DOHH2 (cell line): ENCODE data around the gene LMX1A.
A peak's percentile ranks its signal among the peaks of the same experiment; 100 is the strongest.

ENCODE experiments used
- H3F3A ChIP-seq: fragments of 200-600 bp; sonication (generic), shearing (Covaris generic); 2 replicates; pipeline ENCODE4 v1.6.0; 2016; ENCODE audit warnings: antibody characterized with exemption, mild to moderate bottlenecking; ENCODE audit not compliant: control insufficient read depth, insufficient read depth
- H3K27ac ChIP-seq: fragments of 200-600 bp; sonication (generic); 2 replicates; pipeline ENCODE4 v1.5.1; 2014; ENCODE audit warnings: low read depth, mild to moderate bottlenecking, low read length, moderate library complexity
- H3K27me3 ChIP-seq: fragments of 200-600 bp; sonication (generic); 2 replicates; pipeline ENCODE4 v1.6.1; 2014; ENCODE audit warnings: mild to moderate bottlenecking, low read length, mixed read lengths; ENCODE audit not compliant: control insufficient read depth
- H3K36me3 ChIP-seq: fragments of 200-600 bp; sonication (generic); 2 replicates; pipeline ENCODE4 v1.6.1; 2014; ENCODE audit warnings: mild to moderate bottlenecking, low read length, moderate library complexity, mixed read lengths; ENCODE audit not compliant: control insufficient read depth
- H3K4me1 ChIP-seq: fragments of 200-600 bp; sonication (generic); 2 replicates; pipeline ENCODE4 v1.6.1; 2014; ENCODE audit warnings: mild to moderate bottlenecking, low read length, mixed read lengths; ENCODE audit not compliant: control insufficient read depth
- H3K4me2 ChIP-seq: fragments of 200-600 bp; sonication (generic); 2 replicates; pipeline ENCODE4 v1.6.0; 2014; ENCODE audit warnings: mild to moderate bottlenecking, low read length, moderate library complexity
- H3K4me3 ChIP-seq: fragments of 200-600 bp; sonication (generic); 2 replicates; pipeline ENCODE4 v1.5.1; 2014; ENCODE audit warnings: mild to moderate bottlenecking, low read length, mixed read lengths
- H3K79me2 ChIP-seq: fragments of 200-600 bp; sonication (generic); 2 replicates; pipeline ENCODE4 v1.6.1; 2014; ENCODE audit warnings: mild to moderate bottlenecking, low read length, mixed read lengths; ENCODE audit not compliant: control insufficient read depth
- H3K9me2 ChIP-seq: fragments of 200-600 bp; sonication (generic); replicated peaks from 2 replicates; pipeline ENCODE4 v1.6.1; 2014; ENCODE audit warnings: mild to moderate bottlenecking, low read length, mixed read lengths; ENCODE audit not compliant: control insufficient read depth
- H3K9me3 ChIP-seq: fragments of 200-600 bp; sonication (generic); 2 replicates; pipeline ENCODE4 v1.6.1; 2014; ENCODE audit warnings: antibody characterized with exemption, low read length, mixed read lengths; ENCODE audit not compliant: control insufficient read depth, insufficient read depth
- H4K20me1 ChIP-seq: fragments of 200-600 bp; sonication (generic); 2 replicates; pipeline ENCODE4 v1.6.0; 2014; ENCODE audit warnings: low read depth, mild to moderate bottlenecking, antibody characterized with exemption, low read length, moderate library complexity; ENCODE audit not compliant: control insufficient read depth, insufficient read depth
- EZH2phosphoT487 ChIP-seq: fragments of 200-600 bp; sonication (generic); IDR thresholded peaks from 2 replicates; pipeline ENCODE4 v1.6.1; 2017; ENCODE audit warnings: borderline replicate concordance, mild to moderate bottlenecking, antibody characterized with exemption, low read length, moderate library complexity, mixed read lengths
- TF ChIP-seq, protein P1 (sequence below): fragments of 200-600 bp; sonication (generic); IDR thresholded peaks from one replicate; pipeline ENCODE4 v1.5.1; 2014; ENCODE audit warnings: antibody characterized with exemption, mild to moderate bottlenecking, low read depth, low read length; ENCODE audit not compliant: poor library complexity, severe bottlenecking

Gene LMX1A

GRCh38 chr1:165259706-165260428 lies 96.6 kb downstream of the LMX1A start:
- H3F3A ChIP-seq = no peaks in the 10 kb centered on the region
- TF ChIP-seq, protein P1, sequence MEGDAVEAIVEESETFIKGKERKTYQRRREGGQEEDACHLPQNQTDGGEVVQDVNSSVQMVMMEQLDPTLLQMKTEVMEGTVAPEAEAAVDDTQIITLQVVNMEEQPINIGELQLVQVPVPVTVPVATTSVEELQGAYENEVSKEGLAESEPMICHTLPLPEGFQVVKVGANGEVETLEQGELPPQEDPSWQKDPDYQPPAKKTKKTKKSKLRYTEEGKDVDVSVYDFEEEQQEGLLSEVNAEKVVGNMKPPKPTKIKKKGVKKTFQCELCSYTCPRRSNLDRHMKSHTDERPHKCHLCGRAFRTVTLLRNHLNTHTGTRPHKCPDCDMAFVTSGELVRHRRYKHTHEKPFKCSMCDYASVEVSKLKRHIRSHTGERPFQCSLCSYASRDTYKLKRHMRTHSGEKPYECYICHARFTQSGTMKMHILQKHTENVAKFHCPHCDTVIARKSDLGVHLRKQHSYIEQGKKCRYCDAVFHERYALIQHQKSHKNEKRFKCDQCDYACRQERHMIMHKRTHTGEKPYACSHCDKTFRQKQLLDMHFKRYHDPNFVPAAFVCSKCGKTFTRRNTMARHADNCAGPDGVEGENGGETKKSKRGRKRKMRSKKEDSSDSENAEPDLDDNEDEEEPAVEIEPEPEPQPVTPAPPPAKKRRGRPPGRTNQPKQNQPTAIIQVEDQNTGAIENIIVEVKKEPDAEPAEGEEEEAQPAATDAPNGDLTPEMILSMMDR = no peak
- no peak for TF ChIP-seq EZH2phosphoT487
- H3K9me2 ChIP-seq = no peaks in the 10 kb centered on the region; the same call in 1 of the 2 replicates
- H3K9me3 ChIP-seq = no peaks in the 10 kb centered on the region
- no peaks in the 10 kb centered on the region for H3K79me2 ChIP-seq
- no peak overlapping the region for H3K4me3 ChIP-seq
- no peaks in the 10 kb centered on the region for H3K4me1 ChIP-seq
- H3K4me2 ChIP-seq = no peak overlapping the region
- H3K27me3 ChIP-seq = no peaks in the 10 kb centered on the region
- H4K20me1 ChIP-seq = no peaks in the 10 kb centered on the region
- H3K27ac ChIP-seq = no peak overlapping the region
- no peaks in the 10 kb centered on the region for H3K36me3 ChIP-seq

DNA sequence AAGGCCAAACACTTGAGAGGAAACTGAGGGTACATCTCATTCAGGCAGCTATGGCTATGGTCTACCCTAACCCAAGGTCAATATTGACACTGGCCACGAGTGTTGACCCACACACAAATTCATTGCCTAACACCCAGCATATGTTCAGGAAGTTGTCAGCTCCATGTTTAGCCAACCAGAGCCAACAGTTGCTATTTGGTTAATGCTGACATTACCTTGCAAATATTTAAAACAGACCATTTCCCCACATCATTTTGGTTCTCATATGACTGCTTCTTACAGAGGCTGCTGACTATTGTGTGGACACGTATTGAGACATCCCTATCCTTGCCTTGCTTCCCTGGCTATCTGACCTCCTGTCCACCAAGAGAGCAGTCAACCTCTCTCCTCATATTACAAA lies 97.3 kb downstream of the LMX1A start:
- no peaks in the 10 kb centered on the region for H4K20me1 ChIP-seq
- H3K27me3 ChIP-seq = no peaks in the 10 kb centered on the region
- no peak overlapping the region for H3K27ac ChIP-seq
- TF ChIP-seq, protein P1 = no peak
- TF ChIP-seq EZH2phosphoT487 = no peak
- no peaks in the 10 kb centered on the region for H3K36me3 ChIP-seq
- no peaks in the 10 kb centered on the region for H3K9me3 ChIP-seq
- H3F3A ChIP-seq = no peaks in the 10 kb centered on the region
- H3K9me2 ChIP-seq = no peaks in the 10 kb centered on the region; the same call in 1 of the 2 replicates
- no peaks in the 10 kb centered on the region for H3K79me2 ChIP-seq
- H3K4me1 ChIP-seq = no peaks in the 10 kb centered on the region
- H3K4me2 ChIP-seq = no peak overlapping the region
- H3K4me3 ChIP-seq = no peak overlapping the region

GRCh38 chr1:165257969-165258459 lies 98.5 kb downstream of the LMX1A start:
- Histone ChIP-seq H3K4me3 (no peak overlapping the region), H3K9me3 (no peaks in the 10 kb centered on the region), H3F3A (no peaks in the 10 kb centered on the region), H3K36me3 (no peaks in the 10 kb centered on the region), H3K9me2 (no peaks in the 10 kb centered on the region; the same call in 1 of the 2 replicates), H3K4me2 (no peak overlapping the region), H3K27me3 (no peaks in the 10 kb centered on the region), H3K79me2 (no peaks in the 10 kb centered on the region), H3K27ac (no peak overlapping the region), H4K20me1 (no peaks in the 10 kb centered on the region), H3K4me1 (no peaks in the 10 kb centered on the region)
- TF ChIP-seq, protein P1 = peak; percentile 94
- no peak for TF ChIP-seq EZH2phosphoT487
